ENCODE data around the gene ZNF26.
"Not testable (repeated sequence)": the region's sequence is repeated elsewhere in the genome, so short reads cannot be mapped to it uniquely, and the experiment has no call there.

ZNF26 gene

DNA sequence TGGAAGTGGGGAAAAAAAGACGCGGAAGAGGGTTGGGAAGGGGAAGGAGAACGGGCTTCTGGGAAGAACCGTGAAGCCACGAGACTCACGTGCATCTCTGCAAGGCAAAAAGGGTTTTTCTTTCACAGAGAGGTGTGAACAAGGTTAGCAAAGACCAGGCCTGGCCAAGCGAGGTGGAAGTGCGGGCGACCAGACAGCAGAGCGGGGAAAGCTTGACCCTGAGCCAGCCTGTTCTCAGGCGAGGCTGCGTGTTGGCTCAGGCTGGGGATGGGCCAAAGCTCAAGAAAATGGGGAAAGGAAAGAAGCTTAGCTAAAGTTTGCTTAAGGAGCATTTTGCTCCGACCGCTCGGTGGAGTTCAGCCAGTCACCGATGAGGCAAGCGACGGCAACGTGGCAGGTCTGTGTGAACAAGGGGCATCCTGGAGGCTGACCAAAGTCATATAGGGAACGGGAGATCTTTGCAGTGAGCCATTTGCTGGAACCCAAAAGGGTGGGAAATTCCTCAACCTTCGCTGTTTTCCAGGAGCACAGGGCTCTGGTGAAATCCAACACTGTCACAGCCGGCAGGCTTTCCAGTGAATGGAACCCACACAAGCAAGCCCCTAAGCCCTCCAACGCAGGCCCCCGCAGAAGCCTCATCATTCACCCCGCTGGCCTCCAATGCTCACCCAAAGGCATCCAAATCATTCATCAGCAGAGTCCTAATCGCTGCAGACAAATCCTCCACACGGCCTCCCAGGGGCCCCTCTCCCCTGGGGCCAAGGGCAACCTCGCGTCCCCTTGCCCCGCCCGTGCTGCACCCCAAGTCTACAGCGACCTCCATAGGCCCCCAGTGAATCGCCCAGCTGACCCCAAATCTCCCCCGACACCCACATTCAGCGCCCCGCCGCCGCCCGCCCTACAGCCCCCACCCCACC, 30.8 kb upstream of the ZNF26 start:
- peak; percentile 60 for DNase-seq

DNA sequence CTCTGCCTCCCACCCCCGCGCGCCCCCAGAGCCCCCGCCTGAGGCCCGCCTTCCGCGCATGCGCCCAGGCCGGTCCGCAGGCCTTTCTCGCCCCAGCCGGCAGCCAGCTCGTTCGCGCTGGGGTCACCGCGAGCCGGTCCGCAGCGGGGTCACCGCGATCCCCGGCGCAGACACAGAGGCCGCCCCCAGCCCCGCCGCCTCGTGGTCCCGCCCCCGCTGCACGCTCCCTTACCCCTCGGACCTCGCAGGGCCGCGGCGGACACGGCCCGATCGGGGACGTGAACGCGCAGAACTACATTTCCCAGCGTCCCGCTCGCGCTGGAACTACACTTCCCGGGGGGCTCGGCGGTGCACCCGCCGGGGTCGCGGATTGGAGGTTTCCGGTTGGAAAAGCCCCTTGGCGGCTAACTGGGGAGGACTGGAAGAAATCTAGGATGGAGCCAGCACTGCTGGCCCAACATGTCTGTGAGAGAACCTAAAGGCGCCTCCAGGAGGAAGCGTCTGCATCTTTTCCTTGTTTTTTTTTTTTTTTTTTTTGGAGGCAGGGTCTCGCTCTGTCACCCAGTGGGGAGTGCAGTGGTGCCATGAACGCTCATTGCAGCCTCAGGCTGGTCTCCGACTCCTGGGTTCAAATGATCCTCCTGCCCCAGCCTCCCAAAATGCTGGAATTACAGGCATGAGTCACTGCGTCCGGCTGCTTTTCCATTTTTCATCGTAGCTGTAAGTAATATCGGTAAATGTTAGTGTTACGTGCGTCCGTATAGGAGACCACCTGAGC, 30.0 kb upstream of the ZNF26 start, which contains the start of gene ZNF605:
Gene ZNF605, minus strand, starts transcription at position 296 of the 778 bp plus-strand sequence. CDS start 10,671 bp downstream, outside the sequence.
- peak; percentile 91 for DNase-seq

DNA sequence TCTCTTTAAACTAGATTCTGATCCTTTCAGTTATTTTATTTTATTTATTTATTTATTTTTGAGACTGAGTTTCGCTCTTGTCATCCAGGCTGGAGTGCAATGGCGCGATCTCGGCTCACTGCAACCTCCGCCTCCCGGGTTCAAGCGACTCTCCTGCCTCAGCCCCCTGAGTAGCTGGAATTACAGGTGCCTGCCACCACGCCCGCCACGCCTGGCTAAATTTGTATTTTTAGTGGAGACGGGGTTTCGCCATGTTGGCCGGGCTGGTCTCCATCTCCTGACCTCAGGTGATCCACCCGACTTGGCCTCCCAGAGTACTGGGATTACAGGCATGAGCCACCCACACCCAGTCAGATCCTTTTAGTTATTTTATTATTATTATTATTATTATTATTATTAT, 24.4 kb upstream of the ZNF26 start:
- DNase-seq, result not testable (repeated sequence)

DNA sequence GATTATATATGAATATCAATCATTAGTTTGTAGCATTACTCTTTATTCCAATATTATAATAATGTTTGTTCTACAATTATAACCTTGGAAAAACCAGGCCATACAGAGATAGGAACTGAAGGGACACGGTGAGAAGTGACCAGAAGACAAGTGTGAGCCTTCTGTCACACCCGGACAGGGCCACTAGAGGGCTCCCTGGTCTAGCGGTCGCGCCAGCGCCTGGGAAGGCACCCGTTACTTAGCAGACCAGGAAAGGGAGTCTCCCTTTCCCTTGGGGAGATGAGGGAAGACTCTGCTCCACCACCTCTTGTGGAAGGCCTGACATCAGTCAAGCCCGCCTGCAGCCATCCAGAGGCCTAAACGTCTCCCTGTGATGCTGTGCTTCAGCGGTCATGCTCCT, 22.2 kb upstream of the ZNF26 start:
- not testable (repeated sequence) for DNase-seq

DNA sequence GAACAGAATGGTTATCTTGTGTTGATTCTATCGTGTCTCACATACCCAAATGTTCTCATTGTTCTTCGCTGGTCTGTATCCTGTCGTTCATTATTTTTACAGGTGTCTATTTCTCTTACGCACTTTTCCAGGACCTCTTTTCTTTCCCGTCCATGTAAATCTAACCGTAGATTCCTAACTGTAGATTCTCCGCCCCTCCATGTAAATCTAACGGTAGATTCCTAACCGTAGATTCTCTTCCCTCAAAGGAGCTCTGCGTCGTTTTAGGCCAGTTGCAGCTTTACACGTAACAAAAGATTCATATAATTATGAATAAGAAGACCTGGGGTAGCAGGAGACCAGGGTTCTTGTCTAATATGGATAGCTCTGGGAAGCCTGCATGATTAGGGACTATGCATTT, 20.4 kb upstream of the ZNF26 start:
- no peak for DNase-seq

DNA sequence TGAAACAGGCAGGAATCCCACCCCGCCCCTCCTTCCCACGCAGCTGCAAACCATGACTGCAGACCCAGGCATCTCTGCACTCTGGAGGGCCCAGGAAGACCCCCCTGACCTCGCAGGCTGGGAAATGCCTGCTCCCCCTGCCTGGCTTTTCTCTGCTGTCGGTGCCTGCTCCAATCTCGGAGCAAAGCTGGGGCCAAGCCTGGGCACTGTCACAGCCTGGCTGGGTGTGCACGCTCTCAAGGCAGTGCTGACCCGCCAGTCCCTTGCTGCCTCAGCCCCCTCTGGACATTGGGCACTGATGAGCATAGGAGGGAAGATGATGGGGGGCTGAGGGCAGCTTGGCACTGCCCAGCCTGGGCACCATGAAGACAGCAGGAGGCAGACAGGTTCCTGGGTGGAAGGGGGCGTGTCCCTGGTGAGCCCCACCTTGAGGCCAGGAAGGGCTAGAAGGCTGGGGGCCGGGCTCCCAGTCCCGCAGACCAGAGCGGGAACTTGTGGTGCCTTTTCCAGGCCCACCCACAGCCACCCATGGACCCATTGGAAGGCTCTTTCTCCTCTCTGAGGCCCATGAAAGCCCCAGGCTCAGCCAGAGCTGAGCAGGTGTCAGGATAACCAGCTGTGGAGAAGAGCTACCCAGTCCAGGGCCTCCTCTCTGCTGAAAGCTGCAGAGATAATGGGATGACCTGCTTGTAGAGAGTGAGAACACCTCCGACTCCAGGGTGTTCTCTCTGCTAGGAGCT, 19.3 kb upstream of the ZNF26 start:
- no peak for DNase-seq

DNA sequence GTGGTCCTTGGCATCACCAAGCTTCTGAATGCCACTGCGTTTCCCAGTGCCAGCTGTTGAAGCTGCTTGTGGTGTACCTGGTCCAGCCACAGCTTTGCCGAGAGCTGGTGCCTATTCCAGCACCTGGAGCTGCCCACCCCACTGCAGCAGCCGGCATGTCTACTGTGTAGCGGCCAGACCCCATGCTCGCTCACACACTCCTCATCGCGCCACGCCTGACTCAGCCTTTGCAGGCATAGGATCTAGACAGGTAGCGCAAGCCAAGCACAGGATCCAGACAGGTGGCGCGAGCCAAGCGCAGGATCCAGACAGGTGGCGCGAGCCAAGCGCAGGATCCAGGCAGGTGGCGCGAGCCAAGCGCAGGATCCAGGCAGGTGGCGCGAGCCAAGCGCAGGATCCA, 18.4 kb upstream of the ZNF26 start:
- DNase-seq, result no peak

DNA sequence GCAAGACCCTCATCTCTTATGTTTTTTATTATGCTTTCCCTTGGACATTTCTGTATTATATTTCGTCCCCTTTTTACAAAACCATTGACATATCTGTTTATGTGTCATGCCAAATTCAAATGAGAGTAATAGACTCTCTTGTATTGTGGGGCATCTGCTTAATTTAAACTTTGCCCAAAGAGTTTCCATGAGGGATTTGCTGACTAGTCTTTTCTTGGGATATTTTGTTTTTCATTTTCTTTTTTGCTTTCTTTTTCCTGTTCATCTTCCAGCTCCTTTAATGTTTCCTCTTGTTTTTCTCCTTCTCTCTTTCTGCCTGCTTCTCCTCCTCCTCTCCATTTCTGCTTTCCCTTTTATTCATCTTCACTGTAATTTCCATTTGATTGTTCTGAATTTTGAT, 13.8 kb upstream of the ZNF26 start:
- no peak for DNase-seq

DNA sequence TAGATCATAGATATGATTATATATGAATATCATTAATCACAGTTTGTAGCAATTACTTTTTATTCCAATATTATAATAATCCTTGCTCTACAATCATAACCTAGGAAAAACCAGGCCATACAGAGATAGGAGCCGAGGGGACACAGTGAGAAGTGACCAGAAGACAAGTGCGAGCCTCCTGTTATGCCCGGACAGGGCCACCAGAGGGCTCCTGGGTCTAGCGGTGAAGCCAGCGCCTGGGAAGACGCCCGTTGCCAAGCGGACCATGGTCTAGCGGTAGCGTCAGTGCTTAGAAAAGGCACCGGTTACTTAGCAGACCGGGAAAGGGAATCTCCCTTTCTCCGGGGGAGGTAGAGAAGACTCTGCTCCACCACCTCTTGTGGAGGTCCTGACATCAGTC, 9.3 kb upstream of the ZNF26 start:
- DNase-seq, result peak; percentile 56

DNA sequence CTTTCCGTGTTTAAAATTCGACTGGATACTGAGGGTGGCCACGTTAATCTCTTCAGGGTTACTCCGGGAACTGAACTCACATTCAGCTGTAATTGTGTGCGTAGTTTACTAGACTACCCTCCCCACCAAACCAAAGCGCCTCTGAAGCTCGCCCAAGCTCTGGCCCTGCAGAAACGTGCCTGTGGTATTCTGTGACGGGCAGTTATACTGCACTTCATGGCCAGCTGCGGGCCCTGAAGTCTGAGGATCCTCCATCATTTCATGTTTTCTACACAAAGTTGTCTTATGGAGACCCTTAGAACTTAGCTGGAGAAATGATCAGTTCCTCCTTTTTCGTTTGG, 688 bp downstream of the ZNF26 start:
- peak; percentile 32 for DNase-seq

DNA sequence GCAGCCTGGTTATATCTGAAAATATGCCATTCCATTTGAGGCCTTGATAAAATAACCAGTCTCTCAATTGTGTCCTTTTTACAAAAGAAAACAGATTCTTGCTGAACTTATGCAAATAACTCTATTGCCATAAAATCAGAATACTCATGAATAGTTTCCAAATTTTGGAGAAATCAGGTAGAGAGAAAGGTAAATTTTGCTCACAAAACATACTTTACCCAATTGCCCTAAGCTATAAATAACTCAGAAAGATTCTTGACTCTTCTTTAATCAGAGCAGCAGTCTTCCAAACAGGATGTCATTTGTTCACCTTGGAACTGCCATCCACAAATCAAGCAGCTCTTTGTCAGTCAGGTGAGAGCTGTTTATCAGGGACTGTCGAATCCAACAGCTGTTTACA, 12.6 kb downstream of the ZNF26 start:
- no peak for DNase-seq

DNA sequence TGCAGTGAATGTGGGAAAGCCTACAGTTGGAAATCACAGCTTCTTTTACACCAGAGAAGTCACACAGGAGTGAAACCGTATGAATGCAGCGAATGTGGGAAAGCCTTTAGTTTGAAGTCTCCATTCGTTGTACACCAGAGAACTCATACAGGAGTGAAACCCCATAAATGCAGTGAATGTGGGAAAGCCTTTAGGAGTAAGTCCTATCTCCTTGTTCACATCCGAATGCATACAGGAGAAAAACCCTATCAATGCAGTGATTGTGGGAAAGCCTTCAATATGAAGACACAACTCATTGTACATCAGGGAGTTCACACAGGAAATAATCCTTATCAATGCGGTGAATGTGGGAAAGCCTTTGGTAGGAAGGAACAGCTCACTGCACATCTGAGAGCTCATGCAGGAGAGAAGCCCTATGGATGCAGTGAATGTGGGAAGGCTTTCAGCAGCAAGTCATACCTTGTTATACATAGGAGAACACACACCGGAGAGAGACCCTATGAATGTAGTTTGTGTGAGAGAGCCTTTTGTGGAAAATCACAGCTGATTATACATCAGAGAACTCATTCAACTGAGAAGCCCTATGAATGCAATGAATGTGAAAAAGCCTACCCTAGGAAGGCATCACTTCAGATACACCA, 24.6 kb downstream of the ZNF26 start:
- no peak for DNase-seq

DNA sequence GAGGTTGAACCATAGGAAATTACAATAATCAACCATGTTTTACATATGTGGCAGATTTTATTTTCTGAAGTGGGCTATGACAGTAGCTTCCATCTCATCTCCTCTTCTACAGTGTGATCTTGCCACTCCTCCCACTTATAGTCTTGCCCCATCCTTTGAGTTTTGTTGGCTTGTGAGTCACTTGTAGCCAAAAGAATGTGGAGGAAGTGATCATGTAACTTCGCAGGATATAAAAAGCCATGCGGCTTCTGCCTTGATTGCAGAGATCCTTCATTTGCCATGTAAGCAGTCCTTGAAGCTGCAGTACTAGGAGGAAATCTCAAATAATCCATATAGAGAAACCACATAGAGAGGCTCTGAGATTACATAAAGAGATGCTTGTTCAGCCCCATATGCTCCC, 37.4 kb downstream of the ZNF26 start:
- no peak for DNase-seq

DNA sequence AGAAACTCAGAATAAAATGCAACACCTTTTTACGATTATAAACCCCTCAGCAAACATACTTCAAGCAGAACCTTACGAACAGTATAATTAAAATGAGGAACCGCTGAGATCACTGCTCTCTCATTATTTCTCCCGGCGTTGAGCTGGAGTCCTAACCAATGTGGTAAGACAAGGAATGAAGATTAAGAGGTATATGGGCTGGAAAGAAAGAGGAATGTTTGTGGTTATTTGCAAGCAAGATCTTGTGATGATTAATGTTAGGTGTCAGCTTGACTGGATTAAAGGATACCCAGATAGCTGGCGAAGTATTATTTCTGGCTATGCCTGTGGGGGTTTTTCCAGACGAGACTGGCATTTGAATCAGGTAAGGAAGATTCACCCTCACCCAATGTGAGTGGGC, 40.8 kb downstream of the ZNF26 start:
- no peak for DNase-seq

DNA sequence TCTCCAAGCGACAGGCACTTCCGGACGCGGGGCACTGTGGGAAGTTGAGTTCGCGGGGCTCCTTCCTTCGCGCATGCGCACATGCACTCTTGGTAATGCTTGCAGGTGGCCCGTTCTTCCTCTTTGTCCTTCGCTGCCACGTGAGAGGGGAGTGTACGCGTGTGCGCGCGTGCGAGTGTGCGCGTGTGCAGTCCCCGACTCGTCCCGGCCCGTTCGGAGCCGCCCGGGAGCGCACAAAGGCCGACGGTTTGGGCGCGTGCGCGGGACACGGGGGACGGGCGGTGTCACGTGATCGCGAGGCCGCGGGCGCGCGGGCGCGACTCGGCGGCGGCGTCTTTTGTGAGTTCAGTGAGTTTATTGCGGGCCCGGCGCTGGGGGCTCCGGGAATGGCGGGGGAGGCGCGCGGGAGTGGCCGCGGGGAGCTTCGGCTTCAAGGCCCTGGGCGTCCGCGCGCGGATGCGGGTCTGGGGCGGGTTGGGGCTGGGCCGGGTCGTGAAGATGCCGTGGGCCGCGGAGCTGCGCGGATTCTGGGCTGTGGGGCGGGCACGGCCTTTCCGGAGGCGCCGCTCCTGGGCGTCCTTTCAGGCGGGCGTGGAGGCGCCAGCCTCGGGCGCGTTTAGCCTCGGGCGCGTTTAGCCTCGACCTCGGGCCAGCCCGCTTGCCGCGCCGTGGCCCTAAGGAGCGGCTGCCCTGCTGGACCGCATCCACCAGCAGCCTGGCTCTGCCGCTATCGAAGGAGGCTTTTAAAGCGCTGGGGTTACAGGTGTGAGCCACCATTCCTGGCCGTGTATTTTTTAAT, 51.2 kb downstream of the ZNF26 start, which contains the start of gene ZNF84:
Gene ZNF84, plus strand, starts transcription at position 303 of the 799 bp plus-strand sequence. CDS start 3,959 bp downstream, outside the sequence.
- peak; percentile 99 for DNase-seq

DNA sequence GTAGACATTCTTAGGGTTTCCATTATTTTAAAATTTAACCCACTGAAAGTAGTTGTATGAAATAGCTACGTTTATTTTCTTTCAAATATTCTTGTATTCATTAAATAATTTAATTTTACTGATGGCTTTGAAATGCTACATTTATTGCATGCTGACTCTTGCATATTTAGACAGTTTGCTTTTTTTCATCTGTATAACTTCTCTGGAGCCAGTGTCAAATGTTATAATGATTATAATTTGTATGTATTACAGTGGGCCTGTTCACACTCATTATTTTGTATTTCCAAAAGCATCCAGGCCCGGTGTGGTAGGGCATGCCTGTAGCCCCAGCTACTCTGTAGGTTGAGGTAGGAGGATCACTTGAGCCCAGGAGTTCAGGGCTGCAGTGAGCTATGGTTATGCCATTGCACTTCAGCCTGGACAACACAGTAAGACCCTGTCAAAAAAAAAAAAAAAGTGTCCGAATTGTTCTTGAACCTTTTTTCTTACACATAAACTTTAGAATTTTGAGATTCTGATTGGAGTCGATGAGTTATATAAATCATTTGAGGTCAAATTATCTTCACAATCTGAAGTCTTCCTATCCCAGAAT, 52.0 kb downstream of the ZNF26 start:
- DNase-seq, result peak; percentile 44

DNA sequence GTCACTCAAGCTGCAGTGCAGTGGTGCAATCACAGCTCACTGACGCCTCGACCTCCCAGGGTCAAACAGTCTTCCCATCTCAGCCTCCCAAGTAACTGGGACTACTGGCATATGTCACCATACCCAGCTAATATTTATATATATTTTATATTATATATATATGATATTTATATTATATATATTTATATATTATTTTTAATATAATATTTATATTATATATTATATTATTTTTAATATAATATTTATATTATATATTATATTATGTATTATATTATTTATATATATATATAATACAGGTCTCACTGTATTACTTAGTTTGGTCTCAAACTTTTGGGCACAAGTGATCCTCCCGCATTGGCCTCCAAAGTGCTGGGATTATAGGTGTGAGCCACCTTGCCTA, 60.5 kb downstream of the ZNF26 start:
- DNase-seq, result no peak

DNA sequence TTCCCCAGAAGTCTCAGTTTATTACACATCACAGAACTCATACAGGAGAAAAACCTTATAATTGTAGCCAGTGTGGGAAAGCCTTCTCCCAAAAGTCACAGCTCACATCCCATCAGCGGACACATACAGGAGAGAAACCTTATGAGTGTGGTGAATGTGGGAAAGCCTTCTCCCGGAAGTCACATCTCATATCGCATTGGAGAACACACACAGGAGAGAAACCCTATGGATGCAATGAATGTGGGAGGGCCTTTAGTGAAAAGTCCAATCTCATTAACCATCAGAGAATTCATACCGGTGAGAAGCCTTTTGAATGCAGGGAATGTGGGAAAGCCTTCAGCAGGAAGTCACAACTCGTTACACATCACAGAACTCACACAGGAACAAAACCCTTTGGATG, 71.3 kb downstream of the ZNF26 start:
- DNase-seq, result no peak

DNA sequence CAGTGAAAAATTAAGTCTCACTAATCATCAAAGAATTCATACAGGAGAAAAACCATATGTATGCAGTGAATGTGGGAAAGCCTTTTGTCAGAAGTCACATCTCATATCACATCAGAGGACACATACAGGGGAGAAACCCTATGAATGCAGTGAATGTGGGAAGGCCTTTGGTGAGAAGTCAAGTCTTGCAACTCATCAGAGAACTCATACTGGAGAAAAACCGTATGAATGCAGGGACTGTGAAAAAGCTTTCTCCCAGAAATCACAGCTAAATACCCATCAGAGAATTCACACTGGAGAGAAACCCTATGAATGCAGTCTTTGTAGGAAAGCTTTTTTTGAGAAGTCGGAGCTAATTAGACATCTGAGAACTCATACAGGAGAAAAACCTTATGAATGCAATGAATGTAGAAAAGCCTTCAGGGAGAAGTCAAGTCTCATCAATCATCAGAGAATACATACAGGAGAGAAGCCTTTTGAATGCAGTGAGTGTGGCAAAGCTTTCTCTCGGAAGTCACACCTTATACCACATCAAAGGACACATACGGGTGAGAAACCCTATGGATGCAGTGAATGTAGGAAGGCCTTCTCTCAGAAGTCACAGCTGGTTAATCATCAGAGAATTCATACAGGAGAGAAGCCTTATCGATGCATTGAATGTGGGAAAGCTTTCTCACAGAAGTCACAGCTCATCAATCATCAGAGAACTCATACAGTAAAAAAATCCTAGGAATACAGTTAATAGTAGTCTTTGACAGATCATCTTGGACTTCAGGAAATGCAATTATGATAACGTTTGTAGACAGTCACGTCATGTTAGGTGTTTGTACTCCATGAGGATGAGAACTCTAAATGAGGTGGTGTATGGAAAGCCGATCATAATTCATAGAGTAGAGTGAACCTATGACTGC, 72.3 kb downstream of the ZNF26 start:
- DNase-seq, result peak; percentile 21

DNA sequence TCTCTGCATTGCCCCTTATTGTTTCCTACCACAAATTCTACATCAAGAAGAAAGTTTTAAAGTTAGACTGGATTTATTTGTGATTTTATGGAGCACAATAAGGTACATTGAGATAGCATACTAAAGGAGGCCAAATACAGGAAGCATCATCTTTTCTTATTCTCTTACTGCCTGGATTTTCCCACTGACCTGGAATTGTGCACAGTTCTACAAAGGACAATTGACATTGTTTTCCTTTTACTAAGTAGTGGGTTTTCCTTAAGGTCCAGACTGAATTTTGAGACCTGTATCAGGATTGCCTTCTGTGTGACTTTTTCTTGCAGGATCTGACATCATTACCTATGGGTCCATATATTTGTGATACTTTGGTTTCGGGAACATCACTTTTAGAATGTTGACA, 75.8 kb downstream of the ZNF26 start:
- DNase-seq, result no peak

Measured in hematopoietic multipotent progenitor cell treated with erythropoietin and hydrocortisone succinate and interleukin-3 and kit ligand, for 6 days (in vitro differentiated cells).